Measurements from ENCODE around the gene MED12L. TPM values are rescaled to one million over a fixed set of nuclear protein-coding genes. Genes with fewer than 3 reads are reported as not detected.

MED12L gene
- total RNA-seq, 1 experiment from 2014 or later = 3.0 TPM

DNA sequence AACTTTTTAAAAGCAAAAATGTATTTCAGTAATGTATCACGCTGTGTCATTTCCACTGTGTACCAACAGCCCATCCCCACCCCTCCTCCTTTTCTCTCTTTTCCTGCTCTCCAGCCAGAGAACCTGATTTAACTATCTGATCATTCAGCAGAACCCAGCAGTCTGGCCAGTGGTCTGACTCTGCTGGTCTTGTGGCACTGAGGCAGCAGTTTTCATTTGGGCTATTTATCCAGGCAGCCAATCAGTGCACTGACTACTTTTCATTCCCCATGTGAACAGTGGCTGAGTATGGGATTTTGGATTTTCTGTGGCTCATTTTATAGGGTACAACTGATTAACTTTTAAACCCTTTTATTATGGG, 61.2 kb downstream of the MED12L start:
- CTCF ChIA-PET = interaction anchor here (0.6 to 0.7 kb wide), 2 partner anchors 271 to 677 kb away, joined by 3 to 5 read pairs; no protein-coding TSS in a partner anchor
- POLR2A ChIA-PET (ENCODE audit: unreplicated experiment) = no interaction called here
- Histone ChIP-seq H3K4me1 (replicated peaks; ENCODE audit: insufficient read depth) (peaks cover 15% of the 10 kb centered on the region), H3K27me3 (ENCODE audit: insufficient read depth, low read depth) (no peaks in the 10 kb centered on the region), H3K27ac (peak overlapping the region; percentile 45), H3K4me2 (peak overlapping the region; percentile 79), H3K36me3 (ENCODE audit: low read depth) (no peaks in the 10 kb centered on the region), H3K9me3 (ENCODE audit: insufficient read depth, low read depth) (no peaks in the 10 kb centered on the region), H2AFZ (peak overlapping the region; percentile 72), H3K79me2 (ENCODE audit: low read depth) (no peaks in the 10 kb centered on the region), H3K9me2 (ENCODE audit: insufficient read depth) (no peaks in the 10 kb centered on the region), H4K20me1 (ENCODE audit: insufficient read depth) (no peaks in the 10 kb centered on the region), H3F3A (ENCODE audit: insufficient read depth, low read depth) (peaks cover 11% of the 10 kb centered on the region; the same call in 1 of the 2 replicates), H3K4me3 (peak overlapping the region; percentile 41; the same call in 1 of the 2 replicates)
- DNase-seq = peak in 1 of 2 experiments; percentile 13
- TF ChIP-seq, protein P1, sequence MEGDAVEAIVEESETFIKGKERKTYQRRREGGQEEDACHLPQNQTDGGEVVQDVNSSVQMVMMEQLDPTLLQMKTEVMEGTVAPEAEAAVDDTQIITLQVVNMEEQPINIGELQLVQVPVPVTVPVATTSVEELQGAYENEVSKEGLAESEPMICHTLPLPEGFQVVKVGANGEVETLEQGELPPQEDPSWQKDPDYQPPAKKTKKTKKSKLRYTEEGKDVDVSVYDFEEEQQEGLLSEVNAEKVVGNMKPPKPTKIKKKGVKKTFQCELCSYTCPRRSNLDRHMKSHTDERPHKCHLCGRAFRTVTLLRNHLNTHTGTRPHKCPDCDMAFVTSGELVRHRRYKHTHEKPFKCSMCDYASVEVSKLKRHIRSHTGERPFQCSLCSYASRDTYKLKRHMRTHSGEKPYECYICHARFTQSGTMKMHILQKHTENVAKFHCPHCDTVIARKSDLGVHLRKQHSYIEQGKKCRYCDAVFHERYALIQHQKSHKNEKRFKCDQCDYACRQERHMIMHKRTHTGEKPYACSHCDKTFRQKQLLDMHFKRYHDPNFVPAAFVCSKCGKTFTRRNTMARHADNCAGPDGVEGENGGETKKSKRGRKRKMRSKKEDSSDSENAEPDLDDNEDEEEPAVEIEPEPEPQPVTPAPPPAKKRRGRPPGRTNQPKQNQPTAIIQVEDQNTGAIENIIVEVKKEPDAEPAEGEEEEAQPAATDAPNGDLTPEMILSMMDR (conservative IDR thresholded peaks at IDR 0.05) = no peak
- no peak for TF ChIP-seq EZH2 (IDR thresholded peaks at IDR 0.05; ENCODE audit: low read depth)
- BruUV-seq (replicated peaks) = no TSS peak
- intact Hi-C loops (cut with micrococcal nuclease; ENCODE audit: unreplicated experiment) = loop anchor here (1.0 to 10.0 kb wide), 7 partner anchors 60 to 1212 kb away; no protein-coding TSS in a partner anchor

GRCh38 chr3:151147299-151147698, 61.8 kb downstream of the MED12L start:
- H3K27me3 ChIP-seq (ENCODE audit: insufficient read depth, low read depth) = no peaks in the 10 kb centered on the region
- H4K20me1 ChIP-seq (ENCODE audit: insufficient read depth) = no peaks in the 10 kb centered on the region
- BruUV-seq (replicated peaks) = no TSS peak
- H3K4me3 ChIP-seq = no peak overlapping the region
- no peak for DNase-seq
- peaks cover 15% of the 10 kb centered on the region for H3K4me1 ChIP-seq (replicated peaks; ENCODE audit: insufficient read depth)
- H2AFZ ChIP-seq = no peak overlapping the region
- intact Hi-C loops (cut with micrococcal nuclease; ENCODE audit: unreplicated experiment) = loop anchor here (2.0 to 10.0 kb wide), 2 partner anchors 138 to 1212 kb away; no protein-coding TSS in a partner anchor
- H3K4me2 ChIP-seq = peak overlapping the region; percentile 79; the same call in 1 of the 2 replicates
- H3K9me3 ChIP-seq (ENCODE audit: insufficient read depth, low read depth) = no peaks in the 10 kb centered on the region
- POLR2A ChIA-PET (ENCODE audit: unreplicated experiment) = no interaction called here
- no peaks in the 10 kb centered on the region for H3K36me3 ChIP-seq (ENCODE audit: low read depth)
- no peak for TF ChIP-seq EZH2 (IDR thresholded peaks at IDR 0.05; ENCODE audit: low read depth)
- TF ChIP-seq, protein P1 (conservative IDR thresholded peaks at IDR 0.05) = no peak
- H3K27ac ChIP-seq = peak overlapping the region; percentile 45; the same call in 1 of the 2 replicates
- H3K79me2 ChIP-seq (ENCODE audit: low read depth) = no peaks in the 10 kb centered on the region
- CTCF ChIA-PET = no interaction called here
- no peaks in the 10 kb centered on the region for H3K9me2 ChIP-seq (ENCODE audit: insufficient read depth)
- H3F3A ChIP-seq (ENCODE audit: insufficient read depth, low read depth) = peaks cover 11% of the 10 kb centered on the region; the same call in 1 of the 2 replicates

DNA sequence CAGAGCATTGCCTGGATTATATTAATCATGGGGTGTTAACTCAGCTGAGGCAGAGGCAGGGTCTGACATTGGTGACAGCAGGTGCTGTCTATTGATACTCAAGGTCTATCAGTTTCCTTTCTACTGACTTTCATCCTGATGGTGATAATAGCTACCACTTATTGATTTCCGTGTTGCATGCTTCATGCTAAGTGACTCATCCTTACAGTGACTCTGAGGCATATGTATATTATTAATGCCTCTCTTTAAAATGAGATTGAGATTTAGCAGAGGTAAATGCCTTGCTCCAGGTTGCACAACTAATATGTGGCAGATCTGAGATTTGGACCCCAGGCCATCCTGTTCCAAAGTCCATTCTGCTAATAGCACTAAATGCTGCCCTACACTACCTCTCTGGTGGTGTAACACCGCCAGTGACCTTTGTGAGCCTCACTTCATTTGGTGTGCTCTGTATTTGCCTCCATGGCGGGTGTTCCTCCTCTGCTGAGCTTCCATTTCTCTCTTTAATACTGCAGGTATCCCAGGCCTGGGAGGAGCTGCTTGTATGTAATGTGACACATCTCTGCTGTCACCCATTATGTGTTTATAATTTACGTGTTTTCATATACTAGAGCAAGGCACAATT, 67.1 kb downstream of the MED12L start:
- Histone ChIP-seq H3K79me2 (ENCODE audit: low read depth) (no peaks in the 10 kb centered on the region), H3F3A (ENCODE audit: insufficient read depth, low read depth) (0 out of 2 replicates have a peak, but pooled peaks cover under 1% of the 10 kb centered on the region), H2AFZ (no peak overlapping the region), H3K9me3 (ENCODE audit: insufficient read depth, low read depth) (no peaks in the 10 kb centered on the region), H3K4me2 (no peak overlapping the region), H3K4me1 (replicated peaks; ENCODE audit: insufficient read depth) (no peaks in the 10 kb centered on the region; the same call in none of the 2 replicates), H3K9me2 (ENCODE audit: insufficient read depth) (no peaks in the 10 kb centered on the region), H3K27me3 (ENCODE audit: insufficient read depth, low read depth) (no peaks in the 10 kb centered on the region), H3K27ac (no peak overlapping the region), H4K20me1 (ENCODE audit: insufficient read depth) (no peaks in the 10 kb centered on the region), H3K36me3 (ENCODE audit: low read depth) (no peaks in the 10 kb centered on the region), H3K4me3 (no peak overlapping the region)
- DNase-seq = no peak
- intact Hi-C loops (cut with micrococcal nuclease; ENCODE audit: unreplicated experiment) = no loop called here
- TF ChIP-seq, protein P1 (conservative IDR thresholded peaks at IDR 0.05) = no peak
- no peak for TF ChIP-seq EZH2 (IDR thresholded peaks at IDR 0.05; ENCODE audit: low read depth)
- POLR2A ChIA-PET (ENCODE audit: unreplicated experiment) = no interaction called here
- CTCF ChIA-PET = interaction anchor here (0.6 to 0.7 kb wide), 2 partner anchors 53 to 76 kb away, joined by 3 to 8 read pairs; no protein-coding TSS in a partner anchor
- BruUV-seq (replicated peaks) = no TSS peak
